AG04450 (cell line): ENCODE data around the gene SAP30BP. TPM values are rescaled to one million over a fixed set of nuclear protein-coding genes. Genes with fewer than 3 reads are reported as not detected.

ENCODE experiments used
- CTCF ChIA-PET: fragments of 300-600, 350-600 bp; formaldehyde crosslinking; extraction: SDS; loops from one replicate; lab custom pipeline; 2022; ENCODE audit warnings: antibody characterized with exemption, inconsistent platforms; lab: Charles Lee
- POLR2A ChIA-PET: fragments of 350-600 bp; formaldehyde crosslinking; extraction: SDS; loops from one replicate; lab custom pipeline; 2021; ENCODE audit warnings: antibody characterized with exemption, inconsistent platforms; lab: Yijun Ruan, JAX
- DNase-seq: peaks from one replicate; pipeline ENCODE4 v3.0.0-alpha.2; 2011; ENCODE audit warnings: low read depth, low spot score
- H3K27ac ChIP-seq: one replicate; pipeline ENCODE4 v1.5.1; 2012; ENCODE audit warnings: low read depth, low read length, control low read depth
- H3K27me3 ChIP-seq: one replicate; pipeline ENCODE4 v1.6.0; 2012; ENCODE audit warnings: low read length; ENCODE audit not compliant: control insufficient read depth, insufficient read depth
- H3K4me3 ChIP-seq: 2 replicates; pipeline ENCODE4 v1.5.1; 2011; ENCODE audit warnings: mild to moderate bottlenecking, low read depth, low read length, control low read depth
- H3K9me3 ChIP-seq: 2 replicates; pipeline ENCODE4 v1.5.1; 2012; ENCODE audit warnings: low read length; ENCODE audit not compliant: control insufficient read depth, insufficient read depth
- polyA plus RNA-seq: library from polyadenylated mRNA; depleted of rRNA; stranded (reverse); fragments of >200 nt; gene quantifications from 2 replicates; pipeline ENCODE4 v1.2.3, GENCODE V29; 2011
- TF ChIP-seq, protein P1 (sequence below): IDR thresholded peaks from 2 replicates; pipeline ENCODE4 v1.5.1; 2011; ENCODE audit warnings: low read depth, low read length, control low read depth, inconsistent platforms

SAP30BP gene
- polyA plus RNA-seq, 1 experiment = 75.4 TPM

- Histone ChIP-seq H3K4me3 (no peak overlapping the region), H3K27ac (no peak overlapping the region), H3K9me3 (peaks cover 2% of the 10 kb centered on the region; the same call in 1 of the 2 replicates), H3K27me3 (peaks cover 14% of the 10 kb centered on the region)
- DNase-seq = no peak
- ChIA-PET POLR2A (no interaction called here), CTCF (interaction anchor here (0.5 to 7.3 kb wide), 4 partner anchors 18 to 96 kb away, joined by 3 to 30 read pairs (median 8); partner anchors contain the start of gene SMIM5)
- TF ChIP-seq, protein P1, sequence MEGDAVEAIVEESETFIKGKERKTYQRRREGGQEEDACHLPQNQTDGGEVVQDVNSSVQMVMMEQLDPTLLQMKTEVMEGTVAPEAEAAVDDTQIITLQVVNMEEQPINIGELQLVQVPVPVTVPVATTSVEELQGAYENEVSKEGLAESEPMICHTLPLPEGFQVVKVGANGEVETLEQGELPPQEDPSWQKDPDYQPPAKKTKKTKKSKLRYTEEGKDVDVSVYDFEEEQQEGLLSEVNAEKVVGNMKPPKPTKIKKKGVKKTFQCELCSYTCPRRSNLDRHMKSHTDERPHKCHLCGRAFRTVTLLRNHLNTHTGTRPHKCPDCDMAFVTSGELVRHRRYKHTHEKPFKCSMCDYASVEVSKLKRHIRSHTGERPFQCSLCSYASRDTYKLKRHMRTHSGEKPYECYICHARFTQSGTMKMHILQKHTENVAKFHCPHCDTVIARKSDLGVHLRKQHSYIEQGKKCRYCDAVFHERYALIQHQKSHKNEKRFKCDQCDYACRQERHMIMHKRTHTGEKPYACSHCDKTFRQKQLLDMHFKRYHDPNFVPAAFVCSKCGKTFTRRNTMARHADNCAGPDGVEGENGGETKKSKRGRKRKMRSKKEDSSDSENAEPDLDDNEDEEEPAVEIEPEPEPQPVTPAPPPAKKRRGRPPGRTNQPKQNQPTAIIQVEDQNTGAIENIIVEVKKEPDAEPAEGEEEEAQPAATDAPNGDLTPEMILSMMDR = no peak
These were observed 62.2 kb downstream of the SAP30BP start for GRCh38 chr17:75729351-75729750.

- Histone ChIP-seq H3K4me3 (no peak overlapping the region), H3K27ac (no peak overlapping the region), H3K27me3 (peaks cover 12% of the 10 kb centered on the region), H3K9me3 (peaks cover 2% of the 10 kb centered on the region; the same call in 1 of the 2 replicates)
- CTCF ChIA-PET = interaction anchor here (1.3 to 7.3 kb wide), 3 partner anchors 20 to 96 kb away, joined by 3 to 30 read pairs (median 13); partner anchors contain the start of gene SMIM5
- TF ChIP-seq, protein P1 = no peak
- DNase-seq = no peak
- POLR2A ChIA-PET = no interaction called here
These were observed 62.9 kb downstream of the SAP30BP start for GRCh38 chr17:75730065-75730464.

- ChIA-PET CTCF (interaction anchor here (1.1 to 7.3 kb wide), 4 partner anchors 17 to 98 kb away, joined by 3 to 30 read pairs (median 8); partner anchors contain the start of gene SMIM5), POLR2A (no interaction called here)
- H3K9me3 ChIP-seq = peaks cover 2% of the 10 kb centered on the region; the same call in 1 of the 2 replicates
- H3K27me3 ChIP-seq = peaks cover 12% of the 10 kb centered on the region
- TF ChIP-seq, protein P1 = no peak
- no peak for DNase-seq
- H3K27ac ChIP-seq = no peak overlapping the region
- H3K4me3 ChIP-seq = no peak overlapping the region
These were observed 64.1 kb downstream of the SAP30BP start for GRCh38 chr17:75731086-75731715.

DNA sequence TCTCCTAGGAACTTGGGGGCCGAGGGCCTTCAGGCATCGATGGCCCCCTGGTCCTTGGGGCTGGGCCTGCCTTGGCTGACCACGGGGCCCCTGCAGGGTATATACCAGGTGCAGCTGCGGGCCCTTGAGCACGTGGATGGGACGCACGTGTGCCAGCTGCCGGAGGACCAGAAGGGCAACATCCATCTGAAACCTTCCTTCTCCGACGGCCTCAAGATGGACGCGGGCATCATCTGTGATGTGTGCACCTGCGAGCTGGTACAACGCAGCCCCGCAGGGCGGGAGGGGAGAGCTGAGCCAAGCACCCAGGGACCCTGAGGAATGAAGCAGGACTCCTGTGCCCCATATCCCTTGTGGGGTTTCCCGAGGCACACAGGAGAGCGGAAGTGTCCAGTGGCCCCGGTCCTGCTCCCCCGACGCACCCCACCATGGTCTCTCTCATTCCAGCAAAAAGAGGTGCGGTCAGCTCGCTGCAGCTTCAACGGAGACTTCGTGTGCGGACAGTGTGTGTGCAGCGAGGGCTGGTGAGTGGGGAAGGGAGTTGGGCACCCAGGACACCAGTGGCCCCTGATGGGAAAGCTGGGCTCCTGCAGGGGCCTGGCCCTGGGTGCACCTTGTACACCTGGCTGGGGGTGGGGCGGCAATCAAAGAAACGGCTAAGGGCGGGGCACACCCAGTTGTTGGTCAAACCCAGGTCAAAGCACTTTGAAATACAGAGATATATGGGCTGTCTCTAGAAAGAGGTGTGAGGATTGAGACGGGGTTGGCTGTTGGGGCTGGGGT, 64.8 kb downstream of the SAP30BP start:
- TF ChIP-seq, protein P1 = no peak
- CTCF ChIA-PET = interaction anchor here (1.1 to 7.3 kb wide), 2 partner anchors 16 to 98 kb away, joined by 4 to 30 read pairs; partner anchors contain the start of gene SMIM5
- H3K27ac ChIP-seq = no peak overlapping the region
- DNase-seq = no peak
- POLR2A ChIA-PET = no interaction called here
- H3K27me3 ChIP-seq = peaks cover 12% of the 10 kb centered on the region
- no peak overlapping the region for H3K4me3 ChIP-seq
- H3K9me3 ChIP-seq = peaks cover 2% of the 10 kb centered on the region; the same call in 1 of the 2 replicates
